ENCODE data around the gene RNU5B-1. TPM values are rescaled to one million over a fixed set of nuclear protein-coding genes. Genes with fewer than 3 reads are reported as not detected.

RNU5B-1 gene
- total and polyA plus RNA-seq, 2 of the 8 experiments (the other 6 are each of a cell fraction or from before 2014, with no cell fraction given) = not detected

GRCh38 chr15:65336493-65337435 is 32.3 kb downstream of the RNU5B-1 start (continued):
- no peak for TF ChIP-seq RNF2 (IDR thresholded peaks at IDR 0.05; ENCODE audit: borderline replicate concordance, low read depth, low read length, missing control alignments, poor library complexity, severe bottlenecking)
